GM21367 (cell line): ENCODE measurements around the gene UBR4.

ENCODE experiments used
- ATAC-seq: cut with Tn5 transposase; IDR thresholded peaks from one replicate; pipeline ENCODE4 v1.9.1; 2021; ENCODE audit not compliant: unreplicated experiment

The UBR4 gene

GRCh38 chr1:19074361-19074901 lies 135.6 kb downstream of the UBR4 start:
- no peak for ATAC-seq

- no peak for ATAC-seq
Observed at GRCh38 chr1:19073311-19074186, 136.5 kb downstream of the UBR4 start.

DNA sequence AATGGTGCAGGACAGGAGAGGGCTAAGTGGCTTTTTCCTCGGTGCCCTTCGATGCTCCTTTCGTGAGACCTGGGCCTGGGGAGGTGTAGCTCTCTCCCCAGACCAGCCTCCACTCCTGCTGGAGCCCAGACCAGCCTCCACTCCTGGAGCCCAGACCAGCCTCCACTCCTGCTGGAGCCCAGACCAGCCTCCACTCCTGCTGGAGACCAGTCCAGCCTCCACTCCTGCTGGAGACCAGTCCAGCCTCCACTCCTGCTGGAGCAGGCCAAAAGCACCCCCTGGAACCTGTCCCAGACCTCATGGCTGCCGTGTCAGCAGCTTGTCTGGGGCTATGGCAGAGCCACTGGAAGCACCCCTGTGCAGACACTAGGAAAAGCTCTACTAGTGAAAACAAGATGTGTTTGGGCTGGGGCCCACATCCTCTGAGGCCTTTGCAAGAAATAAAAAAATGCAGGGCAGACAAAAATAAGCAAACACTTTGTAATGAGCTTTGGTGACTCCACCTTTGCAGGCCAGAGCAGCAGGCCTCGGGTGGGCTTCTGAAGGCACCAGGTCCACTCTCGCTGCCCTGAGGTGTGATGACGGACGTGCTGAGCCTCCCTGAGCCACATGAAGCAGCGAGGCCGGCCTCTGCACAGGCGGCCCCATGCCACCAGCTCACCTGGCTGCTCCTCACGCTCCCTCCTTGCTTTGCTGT lies 137.6 kb downstream of the UBR4 start:
- ATAC-seq = no peak

- no peak for ATAC-seq
Observed at GRCh38 chr1:19071674-19072281, 138.3 kb downstream of the UBR4 start.

DNA sequence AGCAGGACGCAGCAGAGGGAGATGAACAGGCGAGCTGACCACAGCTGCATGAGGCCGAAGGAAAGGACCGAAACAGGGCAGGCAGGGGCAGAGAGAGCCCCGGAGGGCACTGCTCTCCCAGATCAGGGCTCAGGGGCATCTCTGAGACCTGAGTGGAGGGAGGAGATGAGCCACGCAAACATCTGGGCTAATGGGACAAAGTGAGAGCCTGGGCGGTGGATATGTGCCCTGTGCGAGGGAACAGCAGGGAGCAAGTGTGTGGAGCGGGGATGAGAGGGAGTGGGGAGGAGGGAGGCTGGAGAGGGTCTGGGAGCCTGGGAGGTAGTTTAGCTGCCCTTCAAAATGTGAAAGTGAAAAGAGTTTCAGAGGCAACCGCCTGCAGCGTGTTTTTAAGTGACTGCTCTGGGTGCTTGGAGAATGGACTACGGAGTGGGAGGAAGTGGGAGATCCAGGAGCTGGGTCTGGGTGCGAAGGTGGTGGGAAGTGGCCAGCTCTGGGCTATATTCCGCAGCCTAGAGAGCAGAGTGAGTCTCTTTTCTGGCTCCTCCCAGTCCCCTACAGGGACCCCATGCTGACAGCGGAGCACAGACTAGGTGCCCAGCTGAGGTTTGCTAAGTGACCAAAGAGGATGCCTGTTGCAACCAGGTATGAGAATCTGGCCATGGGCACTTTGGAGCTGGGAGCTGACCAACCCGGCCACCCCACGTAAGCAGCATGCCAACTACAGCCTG lies 139.0 kb downstream of the UBR4 start:
- no peak for ATAC-seq

DNA sequence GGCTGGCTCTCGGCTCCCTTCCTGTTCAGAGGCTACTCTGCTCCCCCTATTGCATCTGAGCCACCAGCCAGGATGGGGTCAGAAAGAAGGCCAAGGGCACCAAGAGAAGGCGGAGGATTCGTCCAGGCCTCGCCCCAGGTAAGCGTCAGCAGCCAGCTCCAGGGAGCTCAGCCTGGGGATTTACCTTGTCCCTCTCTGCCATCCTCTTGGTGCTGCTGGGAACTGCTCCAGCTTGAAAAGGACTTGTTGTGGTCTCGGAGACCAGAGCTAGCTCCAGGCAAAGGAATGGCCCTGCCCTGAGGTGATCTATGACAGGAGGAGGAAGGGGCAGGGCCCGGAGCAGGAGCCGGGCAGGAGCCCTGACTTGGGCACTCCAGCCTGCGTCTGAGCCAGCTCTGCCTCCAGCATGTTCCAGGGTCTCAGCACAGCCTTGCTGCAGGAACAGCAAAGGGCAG lies 139.8 kb downstream of the UBR4 start:
- ATAC-seq = no peak

DNA sequence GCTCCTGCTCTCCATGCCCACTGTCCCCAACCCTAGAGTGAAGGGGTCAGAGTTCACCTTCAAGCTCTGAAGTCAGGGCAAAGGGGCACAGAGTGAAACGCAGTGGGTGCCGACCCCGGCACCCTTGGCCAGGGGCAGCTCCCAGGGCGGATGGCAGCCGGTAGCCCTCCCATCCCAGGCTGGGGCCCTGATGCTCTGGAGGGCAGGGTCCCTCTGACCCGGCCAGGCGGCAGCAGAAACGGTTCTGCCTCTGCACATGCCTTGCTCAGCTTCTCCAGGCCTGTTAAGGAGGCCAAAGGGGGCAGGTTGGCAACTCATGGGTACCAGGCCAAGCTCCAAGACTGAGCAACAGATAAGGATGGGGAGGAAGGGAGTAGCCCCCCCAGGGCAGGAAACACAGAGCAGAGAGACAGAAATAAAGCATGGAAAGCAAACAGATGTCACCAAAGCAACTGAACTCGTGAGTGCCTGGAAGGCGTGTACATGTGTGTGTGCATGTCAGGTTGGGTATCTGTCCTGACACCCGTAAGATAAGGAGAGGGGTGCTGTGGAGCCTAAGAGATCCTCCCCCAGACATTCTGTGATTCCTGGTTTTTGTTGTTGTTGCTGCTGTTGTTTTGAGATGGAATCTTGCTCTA lies 141.3 kb downstream of the UBR4 start:
- ATAC-seq = no peak

- no peak for ATAC-seq
Observed at GRCh38 chr1:19067912-19068638, 142.0 kb downstream of the UBR4 start.

DNA sequence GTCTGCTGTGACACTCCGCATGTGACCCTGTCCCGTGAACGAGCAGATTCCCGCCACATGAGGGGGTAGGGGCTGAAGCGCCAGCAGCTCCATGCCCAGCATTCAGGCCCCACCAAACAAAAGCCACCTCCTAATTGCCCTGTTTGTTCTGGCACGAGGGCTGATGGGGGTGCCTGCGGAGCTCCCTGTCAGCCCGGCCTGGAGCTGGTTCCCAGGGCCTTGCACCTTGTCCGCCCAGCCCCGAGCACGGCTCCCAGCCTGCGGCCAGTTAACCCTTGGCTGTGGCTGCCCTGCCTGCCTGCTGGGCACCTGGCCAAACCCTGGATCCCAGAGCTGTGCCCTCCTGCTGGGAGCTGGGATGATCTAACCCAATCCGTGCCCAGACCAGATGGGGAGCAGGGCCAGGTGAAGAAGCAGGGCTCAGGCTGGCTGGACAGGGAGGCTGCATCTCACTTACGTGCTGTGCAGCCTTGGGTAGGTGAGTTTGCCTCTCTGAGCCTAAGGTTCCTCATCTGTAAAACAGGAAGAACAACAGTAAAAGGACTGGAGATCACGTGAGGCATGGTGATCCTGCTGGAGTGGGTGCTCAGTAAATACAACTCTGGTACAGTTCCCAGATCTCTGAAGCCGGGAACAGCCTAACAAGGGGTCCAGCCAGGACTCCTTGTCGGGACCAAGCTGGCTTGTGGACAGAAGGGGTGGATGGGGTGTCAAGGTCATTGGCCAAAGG lies 142.7 kb downstream of the UBR4 start:
- no peak for ATAC-seq

DNA sequence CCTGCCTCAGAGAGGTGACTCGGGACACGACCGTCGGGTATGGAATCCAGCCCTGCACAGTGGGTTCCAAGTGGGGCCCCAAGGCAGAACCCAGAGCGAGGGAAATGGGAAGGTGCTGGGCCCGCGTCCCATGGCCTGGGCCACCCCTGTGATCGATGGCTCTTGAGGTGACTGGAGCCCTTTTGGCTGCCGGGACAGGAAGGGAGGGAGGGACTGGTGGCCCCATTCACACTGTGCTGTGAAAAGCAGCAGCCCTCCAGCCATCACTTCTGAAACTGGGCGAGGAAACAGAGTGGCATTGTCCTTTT lies 143.2 kb downstream of the UBR4 start:
- ATAC-seq = no peak

DNA sequence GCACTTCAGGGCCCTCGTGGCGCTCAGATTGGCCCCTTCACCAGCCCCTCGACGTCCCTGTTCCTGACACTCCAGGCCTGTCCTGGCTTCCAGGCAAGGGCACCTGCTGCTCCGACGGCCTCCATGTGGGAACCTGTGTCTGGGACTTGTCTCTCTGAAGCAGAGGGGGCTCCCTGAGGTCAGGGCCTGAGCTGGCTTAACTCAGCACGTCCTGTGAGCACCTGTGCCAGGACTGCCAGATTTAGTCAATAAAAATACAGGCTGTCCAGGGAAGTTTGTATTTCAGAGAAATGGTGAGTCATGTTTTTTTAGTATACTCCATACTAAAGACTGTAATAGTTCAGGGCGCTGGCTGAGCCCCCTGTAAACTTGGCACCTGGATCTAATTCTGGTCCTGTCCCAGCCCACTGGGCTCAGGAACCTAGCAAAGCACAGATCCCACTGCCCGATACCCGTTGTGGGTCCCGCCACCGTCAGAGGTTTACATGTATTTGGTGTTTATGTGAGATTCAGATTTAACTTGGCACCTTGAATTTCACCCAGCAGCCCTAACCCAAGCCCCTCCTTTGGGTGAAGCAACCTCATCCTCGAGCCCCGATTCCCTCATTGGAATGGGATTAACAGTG lies 143.7 kb downstream of the UBR4 start:
- ATAC-seq = no peak

DNA sequence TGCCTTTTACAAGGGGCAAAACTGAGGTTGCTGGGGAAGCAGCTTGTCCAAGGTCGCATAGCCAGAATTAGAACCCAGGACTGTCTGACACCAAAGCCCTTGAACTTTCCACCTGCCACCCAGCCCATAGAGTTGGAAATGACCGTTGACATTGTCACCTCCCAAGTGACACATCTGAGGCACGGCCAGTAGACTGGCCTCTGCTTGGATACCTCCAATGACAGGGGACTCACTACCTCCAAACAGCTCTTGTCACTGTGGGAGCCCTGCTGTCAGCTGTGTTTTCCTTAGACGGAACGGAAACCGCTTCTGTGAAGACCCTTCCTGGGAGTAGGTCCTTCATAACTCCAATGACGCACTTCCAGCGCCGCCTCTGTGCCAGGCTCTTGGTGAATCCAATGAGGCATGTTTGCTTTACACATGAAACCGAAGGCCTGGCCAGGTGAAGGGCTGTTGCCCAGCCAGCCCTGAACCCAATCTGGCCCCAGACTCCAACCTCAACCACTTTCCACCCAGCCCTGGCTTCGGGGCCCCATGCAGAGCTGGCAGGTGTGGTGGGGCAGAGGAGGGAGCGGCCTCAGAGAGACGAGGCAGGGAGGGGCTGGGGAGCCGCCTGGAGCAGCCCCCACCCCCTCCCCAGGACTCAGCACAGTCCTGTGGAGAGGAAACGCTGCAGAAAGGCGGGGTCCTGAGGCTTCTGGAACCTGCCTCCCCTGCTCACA lies 144.4 kb downstream of the UBR4 start:
- no peak for ATAC-seq

- no peak for ATAC-seq
Observed at GRCh38 chr1:19064906-19065450, 145.1 kb downstream of the UBR4 start.

DNA sequence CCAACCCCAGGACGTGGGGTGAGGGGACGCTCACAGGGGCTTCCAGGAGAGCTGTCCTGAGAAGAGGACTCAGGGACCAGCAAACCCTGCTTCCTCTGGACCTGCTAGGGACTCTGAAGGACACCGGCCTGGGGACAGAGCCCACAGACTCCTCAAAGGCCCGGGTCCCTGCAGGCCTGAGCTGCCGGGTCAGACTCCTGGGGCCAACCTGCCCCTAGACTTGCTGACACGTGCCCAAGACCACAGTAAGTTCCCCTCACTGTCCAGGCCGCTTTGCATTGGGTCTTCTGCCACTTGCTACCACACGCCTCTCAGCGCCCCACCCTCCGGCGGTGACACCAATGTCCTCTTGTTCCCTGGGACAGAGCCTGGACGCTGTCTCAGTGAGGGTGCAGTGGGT lies 146.9 kb downstream of the UBR4 start:
- no peak for ATAC-seq

DNA sequence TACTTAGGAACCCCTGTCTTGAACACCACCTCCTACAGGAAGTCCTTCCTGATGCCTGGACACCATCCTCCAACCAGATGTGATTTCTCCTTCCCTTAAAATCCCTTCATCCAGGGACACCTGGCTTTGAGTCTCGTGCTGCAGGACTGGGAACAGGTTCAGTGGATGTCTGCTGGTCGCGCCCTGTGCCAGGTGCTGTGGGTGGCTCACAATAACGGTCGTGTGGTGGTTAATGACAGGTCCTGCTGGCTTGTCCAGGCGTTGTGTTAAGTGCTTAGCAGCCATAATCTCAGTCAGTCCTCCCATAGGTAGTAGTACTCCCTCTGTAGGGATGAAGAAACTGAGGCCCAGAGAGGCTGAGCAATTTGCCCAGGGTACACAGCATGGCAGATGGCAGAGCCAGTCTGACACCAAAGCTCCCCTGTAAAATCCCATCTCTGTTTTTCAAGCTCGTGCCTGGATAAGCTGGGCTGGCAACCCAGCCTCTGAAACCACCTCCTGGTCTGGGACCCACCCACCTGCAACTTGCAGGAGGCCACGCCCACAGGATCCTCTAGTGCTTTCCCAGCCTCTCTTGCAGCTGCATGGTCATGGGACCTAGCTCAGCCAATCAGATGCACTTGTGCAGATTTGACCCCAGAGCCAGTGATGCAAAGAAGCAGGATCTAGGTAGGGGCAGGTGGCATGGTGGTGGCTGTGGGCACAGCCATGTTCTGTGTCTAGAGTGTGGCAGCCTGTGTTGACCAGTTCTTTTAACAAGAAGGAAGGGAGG lies 147.6 kb downstream of the UBR4 start:
- ATAC-seq = no peak

- no peak for ATAC-seq
Observed at GRCh38 chr1:19061798-19062197, 148.3 kb downstream of the UBR4 start.

DNA sequence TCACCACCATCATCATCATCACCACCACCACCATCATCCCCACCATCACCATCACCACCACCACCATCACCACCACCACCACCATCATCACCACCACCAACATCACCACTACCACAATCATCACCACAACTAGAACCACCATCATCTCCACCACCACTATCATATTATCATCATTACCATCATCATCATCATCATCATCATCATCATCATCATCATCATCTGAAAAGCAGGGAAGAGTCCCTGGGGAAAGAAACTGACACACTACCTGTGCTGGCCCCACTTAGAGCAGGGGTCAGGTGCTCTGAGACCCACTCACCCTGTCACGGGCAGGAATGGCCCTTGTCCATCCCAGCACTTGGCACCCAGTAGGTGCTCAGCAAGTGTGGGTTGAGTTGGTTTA lies 148.7 kb downstream of the UBR4 start:
- ATAC-seq = no peak
